ENCODE data around the gene TRIM38.

The TRIM38 gene

DNA sequence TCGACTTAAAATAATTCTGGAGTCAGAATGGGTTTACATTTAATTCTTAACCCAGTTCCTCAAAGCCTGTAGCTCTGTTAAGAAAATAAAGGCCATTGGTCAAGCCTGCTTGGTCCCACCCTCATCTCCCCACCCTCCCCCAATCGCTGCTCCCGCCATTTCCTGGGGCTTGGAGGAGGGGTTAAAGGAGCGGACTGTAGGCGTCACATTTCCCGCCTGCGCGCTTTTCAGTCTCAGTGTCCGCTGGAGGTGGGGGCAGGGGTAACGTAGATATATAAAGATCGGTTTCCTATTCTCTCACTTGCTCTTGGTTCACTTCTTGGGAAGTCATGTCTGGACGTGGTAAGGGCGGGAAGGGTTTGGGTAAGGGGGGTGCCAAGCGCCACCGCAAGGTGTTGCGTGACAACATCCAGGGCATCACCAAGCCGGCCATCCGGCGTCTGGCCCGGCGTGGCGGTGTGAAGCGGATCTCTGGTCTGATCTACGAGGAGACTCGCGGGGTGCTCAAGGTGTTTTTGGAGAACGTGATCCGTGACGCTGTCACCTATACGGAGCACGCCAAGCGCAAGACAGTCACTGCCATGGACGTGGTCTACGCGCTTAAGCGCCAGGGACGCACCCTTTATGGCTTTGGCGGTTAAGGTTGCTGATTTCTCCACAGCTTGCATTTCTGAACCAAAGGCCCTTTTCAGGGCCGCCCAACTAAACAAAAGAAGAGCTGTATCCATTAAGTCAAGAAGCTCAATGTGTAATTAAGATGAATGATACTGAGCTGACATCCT, 58.9 kb downstream of the TRIM38 start:
- Histone ChIP-seq H3K4me2 (ENCODE audit: insufficient read depth, low read length) (peak overlapping the region; percentile 62), H3K27me3 (ENCODE audit: insufficient read depth, low read length, poor library complexity) (no peaks in the 10 kb centered on the region), H3K4me3 (ENCODE audit: low read depth in 1 of 2, low read length in 2 of 2) (peak overlapping the region; percentile 60 to 67), H4K20me1 (ENCODE audit: insufficient read depth, low read length) (no peaks in the 10 kb centered on the region), H3K27ac (ENCODE audit: low read length) (peak overlapping the region; percentile 100), H3K79me2 (ENCODE audit: insufficient read depth, low read length) (peaks cover 17% of the 10 kb centered on the region), H3K4me1 (ENCODE audit: insufficient read depth, low read length) (peaks cover 41% of the 10 kb centered on the region), H3K36me3 (ENCODE audit: insufficient read depth, low read length) (no peaks in the 10 kb centered on the region; the same call in 1 of the 2 replicates), H3K9ac (ENCODE audit: low read depth, low read length) (peak overlapping the region; percentile 99), H3K9me3 (ENCODE audit: insufficient read depth, low read length, severe bottlenecking) (no peaks in the 10 kb centered on the region), H2AFZ (ENCODE audit: low read depth, low read length) (no peak overlapping the region)
- no peak for TF ChIP-seq EZH2 (IDR thresholded peaks at IDR 0.05; ENCODE audit: borderline replicate concordance, low read depth, low read length, severe bottlenecking)
- TF ChIP-seq, protein P1, sequence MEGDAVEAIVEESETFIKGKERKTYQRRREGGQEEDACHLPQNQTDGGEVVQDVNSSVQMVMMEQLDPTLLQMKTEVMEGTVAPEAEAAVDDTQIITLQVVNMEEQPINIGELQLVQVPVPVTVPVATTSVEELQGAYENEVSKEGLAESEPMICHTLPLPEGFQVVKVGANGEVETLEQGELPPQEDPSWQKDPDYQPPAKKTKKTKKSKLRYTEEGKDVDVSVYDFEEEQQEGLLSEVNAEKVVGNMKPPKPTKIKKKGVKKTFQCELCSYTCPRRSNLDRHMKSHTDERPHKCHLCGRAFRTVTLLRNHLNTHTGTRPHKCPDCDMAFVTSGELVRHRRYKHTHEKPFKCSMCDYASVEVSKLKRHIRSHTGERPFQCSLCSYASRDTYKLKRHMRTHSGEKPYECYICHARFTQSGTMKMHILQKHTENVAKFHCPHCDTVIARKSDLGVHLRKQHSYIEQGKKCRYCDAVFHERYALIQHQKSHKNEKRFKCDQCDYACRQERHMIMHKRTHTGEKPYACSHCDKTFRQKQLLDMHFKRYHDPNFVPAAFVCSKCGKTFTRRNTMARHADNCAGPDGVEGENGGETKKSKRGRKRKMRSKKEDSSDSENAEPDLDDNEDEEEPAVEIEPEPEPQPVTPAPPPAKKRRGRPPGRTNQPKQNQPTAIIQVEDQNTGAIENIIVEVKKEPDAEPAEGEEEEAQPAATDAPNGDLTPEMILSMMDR (IDR thresholded peaks at IDR 0.05; ENCODE audit: borderline replicate concordance, extremely low read depth, low read length, poor library complexity, severe bottlenecking), result peak; percentile 19
- ATAC-seq (ENCODE audit: insufficient read depth, low read depth) (peak; percentile 71), DNase-seq (peak; percentile 98)

DNA sequence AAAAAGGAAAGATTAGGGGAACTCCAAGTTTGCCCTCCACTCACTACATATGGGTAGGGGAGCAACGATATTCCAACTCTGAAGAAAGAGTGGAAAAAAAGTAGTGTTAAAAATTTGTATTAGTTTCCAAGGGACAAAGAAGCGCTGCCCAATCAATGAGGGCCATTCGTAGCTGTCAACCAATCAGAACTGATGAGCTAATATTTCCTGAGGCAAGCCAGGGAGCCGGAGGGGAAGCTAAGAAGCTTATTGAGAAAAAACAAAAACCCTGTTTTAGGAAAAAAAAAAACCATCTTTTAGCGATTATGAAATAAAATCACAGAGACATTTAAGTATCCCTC, 59.5 kb downstream of the TRIM38 start:
- Histone ChIP-seq H3K9me3 (ENCODE audit: insufficient read depth, low read length, severe bottlenecking) (no peaks in the 10 kb centered on the region), H3K9ac (ENCODE audit: low read depth, low read length) (peak overlapping the region; percentile 99), H3K4me2 (ENCODE audit: insufficient read depth, low read length) (peak overlapping the region; percentile 62), H3K4me1 (ENCODE audit: insufficient read depth, low read length) (peaks cover 41% of the 10 kb centered on the region), H3K27ac (ENCODE audit: low read length) (peak overlapping the region; percentile 100), H2AFZ (ENCODE audit: low read depth, low read length) (no peak overlapping the region), H3K79me2 (ENCODE audit: insufficient read depth, low read length) (peaks cover 19% of the 10 kb centered on the region), H3K36me3 (ENCODE audit: insufficient read depth, low read length) (no peaks in the 10 kb centered on the region; the same call in 1 of the 2 replicates), H3K4me3 (ENCODE audit: low read depth in 1 of 2, low read length in 2 of 2) (peak overlapping the region; percentile 46 to 67), H4K20me1 (ENCODE audit: insufficient read depth, low read length) (no peaks in the 10 kb centered on the region), H3K27me3 (ENCODE audit: insufficient read depth, low read length, poor library complexity) (no peaks in the 10 kb centered on the region)
- peak; percentile 76 for DNase-seq
- no peak for TF ChIP-seq EZH2 (IDR thresholded peaks at IDR 0.05; ENCODE audit: borderline replicate concordance, low read depth, low read length, severe bottlenecking)
- TF ChIP-seq, protein P1 (IDR thresholded peaks at IDR 0.05; ENCODE audit: borderline replicate concordance, extremely low read depth, low read length, poor library complexity, severe bottlenecking), result no peak
- ATAC-seq (ENCODE audit: insufficient read depth, low read depth), result peak; percentile 18

DNA sequence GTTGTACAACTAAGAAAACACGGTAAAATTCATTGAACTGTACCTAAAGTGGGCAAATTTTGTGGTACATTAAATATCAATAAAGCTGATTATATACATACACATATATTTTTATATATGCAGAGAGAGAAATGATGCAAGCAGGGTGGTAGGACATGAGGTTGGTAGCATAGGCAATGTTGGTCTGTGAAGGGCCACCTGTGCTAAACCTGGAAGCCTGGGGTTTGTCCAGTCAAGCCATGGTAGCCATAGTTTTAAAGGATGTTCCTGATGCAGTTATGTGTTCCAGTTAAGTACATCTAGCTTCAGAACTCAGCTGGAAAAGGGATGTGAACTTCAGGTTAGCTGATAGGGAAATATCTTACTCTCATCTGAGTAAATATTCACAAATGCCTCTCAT, 60.1 kb downstream of the TRIM38 start:
- no peak for ATAC-seq (ENCODE audit: insufficient read depth, low read depth)
- TF ChIP-seq EZH2 (IDR thresholded peaks at IDR 0.05; ENCODE audit: borderline replicate concordance, low read depth, low read length, severe bottlenecking), result no peak
- TF ChIP-seq, protein P1 (IDR thresholded peaks at IDR 0.05; ENCODE audit: borderline replicate concordance, extremely low read depth, low read length, poor library complexity, severe bottlenecking), result no peak
- H3K4me3 ChIP-seq (ENCODE audit: low read depth in 1 of 2, low read length in 2 of 2), result peak overlapping the region; percentile 46 to 67; a peak in 3 of 4 replicates
- H3K79me2 ChIP-seq (ENCODE audit: insufficient read depth, low read length), result peaks cover 19% of the 10 kb centered on the region
- H3K9ac ChIP-seq (ENCODE audit: low read depth, low read length), result peak overlapping the region; percentile 99
- H3K36me3 ChIP-seq (ENCODE audit: insufficient read depth, low read length), result no peaks in the 10 kb centered on the region; the same call in 1 of the 2 replicates
- DNase-seq, result no peak
- H3K4me2 ChIP-seq (ENCODE audit: insufficient read depth, low read length), result peak overlapping the region; percentile 62
- no peaks in the 10 kb centered on the region for H3K9me3 ChIP-seq (ENCODE audit: insufficient read depth, low read length, severe bottlenecking)
- H3K27ac ChIP-seq (ENCODE audit: low read length), result peak overlapping the region; percentile 100
- peak overlapping the region; percentile 32; the same call in 1 of the 2 replicates for H2AFZ ChIP-seq (ENCODE audit: low read depth, low read length)
- H3K4me1 ChIP-seq (ENCODE audit: insufficient read depth, low read length), result peaks cover 44% of the 10 kb centered on the region
- no peaks in the 10 kb centered on the region for H3K27me3 ChIP-seq (ENCODE audit: insufficient read depth, low read length, poor library complexity)
- H4K20me1 ChIP-seq (ENCODE audit: insufficient read depth, low read length), result no peaks in the 10 kb centered on the region

Measured in DND-41 (cell line).